Activated CD8-positive, alpha-beta memory T cell treated with anti-CD3 and anti-CD28 coated beads for 24 hours (primary cell): ENCODE measurements around the gene TANC1.

Source experiments
- DNase-seq: peaks from one replicate; pipeline ENCODE4 v3.0.0-alpha.2; 2020

The TANC1 gene

DNA sequence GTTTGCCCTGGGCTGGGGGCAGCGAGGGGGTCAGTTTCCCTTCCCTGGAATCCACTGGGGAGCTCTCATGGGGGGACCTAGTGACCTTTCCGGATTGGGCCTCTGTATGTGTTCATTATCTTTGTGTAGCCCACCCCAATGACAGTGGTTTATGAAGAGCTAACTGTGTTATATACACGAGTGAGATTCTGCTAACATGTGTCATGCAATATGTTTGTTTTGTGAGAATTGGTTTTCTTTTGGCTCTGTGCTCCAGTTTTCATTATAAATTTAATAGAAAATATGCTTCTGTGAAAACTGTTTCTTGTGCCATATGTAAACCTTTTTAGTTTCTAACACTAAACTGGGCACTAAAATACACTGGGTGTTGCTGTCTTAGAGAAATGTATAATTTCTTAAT, 207.5 kb downstream of the TANC1 start:
- no peak for DNase-seq

DNA sequence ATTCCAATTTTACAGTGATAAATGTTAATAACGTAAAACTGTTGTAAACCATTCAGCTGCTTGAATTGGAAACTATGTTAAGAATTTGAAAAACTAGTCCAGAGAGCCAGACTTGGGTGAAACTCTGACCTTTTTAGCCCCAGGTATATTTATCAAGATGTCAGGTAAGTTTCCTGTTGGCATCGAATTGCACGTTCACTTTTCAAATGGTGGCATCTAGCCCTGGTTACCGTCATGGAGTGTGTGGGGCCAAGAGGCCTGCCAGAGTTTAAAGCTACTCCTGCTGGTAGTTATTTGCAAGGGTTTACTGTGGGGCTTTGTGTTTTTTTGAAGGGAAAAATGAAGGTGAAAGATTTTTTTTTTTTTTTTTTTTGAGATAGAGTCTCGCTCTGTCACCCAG, 208.1 kb downstream of the TANC1 start:
- no peak for DNase-seq

GRCh38 chr2:159177357-159177756, 208.9 kb downstream of the TANC1 start:
- no peak for DNase-seq

- DNase-seq = no peak
Measured at GRCh38 chr2:159177957-159178356, 209.5 kb downstream of the TANC1 start.

DNA sequence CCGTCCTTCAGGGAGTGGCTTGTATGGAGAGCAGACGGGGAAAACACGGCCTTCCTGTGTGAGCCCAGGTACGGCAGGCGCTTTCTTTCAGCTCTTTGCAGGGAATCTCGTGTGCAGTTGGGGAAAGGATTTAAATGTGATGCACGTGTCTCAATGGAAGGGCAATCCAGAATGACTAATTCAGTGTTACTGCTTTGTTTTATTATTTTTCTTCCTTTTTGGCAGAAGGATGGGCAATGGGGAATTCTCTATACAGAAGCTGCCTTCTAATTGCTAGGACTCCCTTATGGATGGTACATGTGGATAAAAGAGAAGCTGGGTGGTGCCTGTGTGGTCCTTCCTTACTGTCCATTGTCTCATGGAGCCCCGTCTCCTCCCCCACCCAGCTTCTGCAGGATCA, 210.7 kb downstream of the TANC1 start:
- DNase-seq = no peak

DNA sequence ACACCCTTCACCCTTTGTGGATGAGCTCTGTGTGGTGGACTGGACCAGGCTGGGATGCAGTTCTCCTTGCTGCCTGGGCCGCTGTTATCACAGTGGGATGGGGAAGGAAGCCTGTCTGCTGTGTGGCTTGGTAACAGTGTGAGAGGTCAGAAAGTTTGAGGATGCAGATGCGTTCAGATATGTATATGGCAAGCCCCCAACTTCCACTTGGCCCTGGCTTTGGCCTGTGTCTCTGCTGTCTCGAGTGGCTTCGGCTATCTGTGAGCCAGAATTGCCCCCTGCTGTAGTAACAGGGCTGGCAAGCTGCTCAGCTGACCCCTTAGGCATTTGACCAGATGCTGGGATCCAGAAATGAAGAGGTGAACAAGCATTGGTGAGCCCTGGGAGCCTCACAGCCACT, 211.3 kb downstream of the TANC1 start:
- no peak for DNase-seq

GRCh38 chr2:159183346-159183745, 214.9 kb downstream of the TANC1 start:
- DNase-seq = no peak

- no peak for DNase-seq
Measured at GRCh38 chr2:159185401-159186130, 217.1 kb downstream of the TANC1 start.

DNA sequence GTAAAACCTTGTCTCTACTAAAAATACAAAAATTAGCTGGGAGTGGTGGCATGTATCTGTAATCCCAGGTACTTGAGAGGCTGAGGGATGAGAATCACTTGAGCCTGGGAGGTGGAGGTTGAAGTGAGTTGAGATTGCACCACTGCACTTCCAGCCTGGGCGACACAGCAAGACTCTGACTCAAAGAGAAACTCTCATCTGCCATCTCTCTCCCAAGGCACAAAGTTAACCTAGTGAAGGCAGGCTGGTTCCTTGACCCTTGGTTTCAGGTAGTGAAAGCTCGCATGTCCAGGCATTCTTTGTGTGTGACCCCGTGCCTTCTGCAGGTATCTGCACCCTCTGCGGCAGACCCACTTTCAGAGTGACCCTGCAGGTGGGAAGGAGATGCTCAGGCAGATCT, 218.0 kb downstream of the TANC1 start:
- DNase-seq = no peak

DNA sequence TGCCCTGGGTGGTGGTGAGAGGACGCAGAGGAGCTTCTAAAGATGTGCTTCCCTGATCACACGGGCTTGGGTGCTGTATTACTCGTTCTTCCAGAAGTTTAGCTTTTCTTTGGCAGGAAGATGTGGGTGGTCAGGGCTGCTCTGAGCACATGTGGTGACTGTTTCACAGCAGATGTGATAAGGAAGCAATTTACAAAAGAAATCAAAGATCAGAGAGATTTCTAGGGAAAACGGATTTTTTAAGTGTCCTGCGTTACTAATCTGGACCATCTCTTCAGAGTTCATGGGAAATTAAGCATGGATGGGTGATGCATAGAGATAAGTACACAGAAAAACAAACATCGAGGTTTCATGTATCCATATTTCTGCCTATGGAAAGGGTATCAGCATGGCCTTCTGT, 218.7 kb downstream of the TANC1 start:
- DNase-seq = no peak

DNA sequence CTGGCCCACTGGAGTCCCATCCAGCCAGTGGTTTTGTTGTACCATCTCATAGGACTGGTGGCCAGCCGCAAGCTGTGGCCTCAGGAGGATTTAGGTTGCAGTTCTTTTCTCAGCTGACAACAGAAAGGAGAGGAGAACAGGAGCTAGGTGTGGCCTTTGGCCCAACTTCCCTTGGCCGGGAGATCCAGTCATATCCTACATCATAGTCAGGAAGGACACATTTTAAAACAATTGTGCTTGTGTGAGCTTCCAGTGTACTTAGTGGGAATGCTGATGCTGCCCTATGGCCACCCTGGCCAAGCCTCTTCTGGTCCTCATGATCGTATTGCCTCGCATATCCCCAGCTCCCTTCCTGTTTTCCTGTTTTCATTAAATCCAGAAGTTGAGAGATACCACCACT, 220.0 kb downstream of the TANC1 start:
- no peak for DNase-seq

- no peak for DNase-seq
Measured at GRCh38 chr2:159192371-159192918, 224.0 kb downstream of the TANC1 start.

- no peak for DNase-seq
Measured at GRCh38 chr2:159193791-159194190, 225.4 kb downstream of the TANC1 start.

GRCh38 chr2:159194241-159194640, 225.8 kb downstream of the TANC1 start:
- no peak for DNase-seq

DNA sequence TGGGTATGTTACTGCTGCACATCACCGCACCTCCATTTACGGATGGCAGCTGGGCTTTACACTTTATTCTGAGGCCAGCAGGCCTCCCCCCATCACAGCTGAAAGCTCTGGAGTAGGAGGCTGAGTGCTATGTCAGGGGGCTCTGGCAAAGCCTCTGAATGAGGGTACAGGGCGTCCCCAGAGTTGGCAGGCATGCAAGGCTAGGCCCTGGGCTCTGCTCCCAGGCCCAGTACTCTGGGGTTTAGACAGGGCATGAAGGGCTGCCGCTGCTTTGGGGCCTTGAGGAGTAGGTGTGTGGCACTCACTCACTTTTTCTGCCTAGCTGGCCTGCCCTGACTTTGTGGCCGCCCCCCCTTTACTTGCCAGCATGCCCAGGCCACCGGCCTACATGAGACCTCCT, 227.3 kb downstream of the TANC1 start:
- no peak for DNase-seq

DNA sequence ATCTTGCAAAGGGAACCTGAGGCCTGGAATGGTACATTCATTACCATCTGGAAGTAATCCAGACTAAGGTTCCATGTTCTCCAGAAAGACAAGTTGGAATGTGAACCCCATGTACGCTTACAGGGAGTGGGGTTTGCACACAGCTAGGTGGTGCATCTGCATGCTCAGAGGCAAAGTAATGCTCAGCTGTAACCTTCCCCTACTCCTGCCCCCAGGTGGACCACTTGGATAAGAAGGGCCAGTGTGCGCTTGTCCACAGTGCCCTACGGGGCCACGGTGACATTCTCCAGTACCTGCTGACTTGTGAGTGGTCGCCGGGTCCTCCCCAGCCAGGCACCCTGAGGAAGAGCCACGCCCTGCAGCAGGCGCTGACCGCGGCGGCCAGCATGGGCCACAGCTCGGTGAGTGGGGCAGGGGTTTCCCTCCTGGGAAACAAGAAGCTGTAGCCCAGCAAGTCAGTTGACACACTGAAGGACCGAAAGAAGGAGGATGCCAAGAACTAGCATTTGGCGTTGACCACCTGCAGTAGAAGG, 228.0 kb downstream of the TANC1 start:
- DNase-seq = no peak

- no peak for DNase-seq
Measured at GRCh38 chr2:159199236-159199635, 230.8 kb downstream of the TANC1 start.

DNA sequence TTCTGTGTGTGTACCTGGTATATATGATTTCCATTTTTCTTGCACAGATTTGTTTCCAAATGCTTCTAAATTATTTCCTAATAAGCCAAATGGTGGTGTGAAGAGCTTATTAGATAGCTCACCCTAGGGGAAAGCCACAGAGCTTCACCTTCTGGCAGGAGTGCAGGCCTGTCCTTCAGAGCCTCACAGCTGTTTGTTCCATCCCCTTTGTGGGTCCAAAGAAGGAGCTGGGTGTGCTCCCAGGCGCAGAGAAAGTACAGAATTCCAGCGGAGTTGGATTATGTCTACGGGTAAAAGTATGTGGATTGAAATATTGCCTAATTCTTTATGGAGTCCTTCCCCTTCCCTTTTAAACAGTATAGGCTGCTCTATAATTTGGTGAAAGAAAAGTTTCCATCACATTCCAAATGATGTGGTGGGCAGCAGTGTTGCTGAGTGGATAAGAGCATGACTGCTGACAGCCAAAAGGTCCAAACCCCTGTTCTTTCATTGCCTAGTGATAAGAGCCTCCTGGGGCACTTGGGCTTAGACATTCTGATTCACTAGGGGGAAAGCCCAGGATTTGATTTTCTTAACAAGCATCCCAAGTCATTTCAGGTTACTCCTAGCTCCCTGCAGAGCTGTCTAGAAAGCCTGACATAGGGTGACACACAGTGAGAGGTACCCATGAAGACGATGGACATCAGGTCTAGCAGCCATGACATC, 231.5 kb downstream of the TANC1 start:
- DNase-seq = no peak

GRCh38 chr2:159200498-159200897, 232.1 kb downstream of the TANC1 start:
- no peak for DNase-seq

DNA sequence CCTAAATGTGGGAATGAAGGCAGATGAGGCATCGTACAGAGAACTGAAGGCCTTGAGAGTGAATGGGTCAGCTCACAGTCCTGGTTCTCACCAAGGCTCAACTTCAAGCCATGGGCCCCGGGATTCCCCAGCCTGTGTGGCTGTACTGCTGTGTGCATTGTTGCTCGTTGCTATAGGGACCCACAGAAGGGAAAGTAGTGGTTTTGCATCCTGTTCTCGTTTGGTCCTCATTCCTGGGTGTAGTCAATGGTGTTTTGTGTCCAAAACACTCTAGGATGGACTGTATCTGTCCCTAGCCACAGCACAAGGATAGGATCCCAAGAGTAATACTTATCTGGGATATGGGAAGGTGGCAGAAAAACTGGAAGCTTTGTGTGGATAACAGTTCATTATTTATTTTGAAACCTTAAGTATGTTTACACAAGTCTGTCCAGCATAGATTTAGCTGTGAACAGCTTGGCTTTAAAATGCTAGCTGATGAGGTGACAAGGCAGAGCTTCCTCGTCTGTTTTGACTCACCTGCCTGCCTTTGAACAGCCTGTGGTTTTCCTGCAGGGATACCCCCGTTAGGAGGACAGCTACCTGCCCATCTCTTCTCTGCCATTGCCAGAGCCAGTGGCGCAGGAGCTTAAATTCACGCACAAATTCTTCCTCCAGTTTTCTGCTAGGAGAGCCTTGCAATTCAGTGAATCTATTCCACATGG, 233.1 kb downstream of the TANC1 start:
- no peak for DNase-seq

DNA sequence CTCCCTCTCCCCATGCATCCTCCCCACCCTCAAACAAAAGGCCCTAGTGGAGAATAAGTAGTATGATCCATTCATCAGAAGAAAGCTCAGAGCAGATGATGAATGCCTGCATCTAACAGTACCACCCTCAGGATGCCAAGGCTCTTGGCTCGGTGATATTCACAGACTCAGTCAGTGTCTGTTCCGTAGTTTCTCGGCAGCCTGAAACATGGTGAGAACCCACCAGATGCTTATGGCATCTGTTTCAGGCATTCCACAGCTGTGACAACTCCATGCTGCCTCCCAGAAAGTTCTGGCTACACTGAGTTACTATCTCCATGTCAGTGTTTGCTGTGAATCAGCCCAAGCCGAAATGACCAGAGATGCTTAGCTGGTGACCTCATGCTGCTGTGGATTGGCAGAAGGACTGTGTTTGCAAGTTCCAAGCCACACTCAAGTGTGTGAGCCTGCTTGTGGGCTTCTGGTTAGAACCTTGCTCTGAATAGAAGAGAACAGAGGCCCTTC, 234.2 kb downstream of the TANC1 start:
- no peak for DNase-seq

DNA sequence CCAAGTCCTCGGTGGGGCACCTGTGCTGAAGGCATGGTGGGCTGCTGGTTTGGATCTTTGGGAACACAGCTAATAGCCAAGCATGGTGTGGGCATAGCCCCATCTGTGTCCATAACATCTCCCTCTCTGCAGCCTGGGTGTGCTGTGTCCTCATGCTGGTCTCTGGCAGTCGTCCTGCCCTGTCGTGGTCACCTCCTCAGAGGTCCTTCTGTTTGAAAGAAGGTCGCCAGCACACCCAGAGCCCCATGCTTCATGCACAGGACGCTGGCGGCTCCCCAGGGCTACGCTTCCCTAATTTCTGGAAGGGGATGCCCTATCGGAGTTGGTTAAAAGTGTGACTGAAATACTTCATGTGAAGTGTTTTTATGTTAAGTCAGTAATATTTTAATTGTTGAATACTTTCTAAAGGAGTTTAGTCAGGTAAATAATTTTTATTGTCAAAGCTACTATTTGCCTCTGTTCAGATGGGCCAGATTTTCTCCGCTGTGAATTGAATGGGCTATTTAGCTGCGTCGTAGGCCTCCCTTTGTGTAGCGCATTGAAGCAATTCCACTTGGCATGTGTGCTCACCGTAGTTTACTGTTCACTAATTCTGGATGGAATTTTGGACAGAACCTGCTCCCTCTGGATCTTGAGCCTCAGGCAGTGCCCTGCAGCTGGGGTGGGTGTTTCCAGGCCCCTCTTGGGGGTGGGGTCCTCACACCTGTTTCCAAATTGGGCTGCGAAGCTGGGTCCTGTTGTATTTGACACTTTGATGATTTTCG, 236.1 kb downstream of the TANC1 start:
- no peak for DNase-seq
